AG20443 (cell line): Measurements from ENCODE around the gene SEMA5A.

Experiments
- DNase-seq: peaks from one replicate; pipeline ENCODE4 v3.0.0; 2012; ENCODE audit warnings: low spot score, mixed read lengths

The SEMA5A gene

DNA sequence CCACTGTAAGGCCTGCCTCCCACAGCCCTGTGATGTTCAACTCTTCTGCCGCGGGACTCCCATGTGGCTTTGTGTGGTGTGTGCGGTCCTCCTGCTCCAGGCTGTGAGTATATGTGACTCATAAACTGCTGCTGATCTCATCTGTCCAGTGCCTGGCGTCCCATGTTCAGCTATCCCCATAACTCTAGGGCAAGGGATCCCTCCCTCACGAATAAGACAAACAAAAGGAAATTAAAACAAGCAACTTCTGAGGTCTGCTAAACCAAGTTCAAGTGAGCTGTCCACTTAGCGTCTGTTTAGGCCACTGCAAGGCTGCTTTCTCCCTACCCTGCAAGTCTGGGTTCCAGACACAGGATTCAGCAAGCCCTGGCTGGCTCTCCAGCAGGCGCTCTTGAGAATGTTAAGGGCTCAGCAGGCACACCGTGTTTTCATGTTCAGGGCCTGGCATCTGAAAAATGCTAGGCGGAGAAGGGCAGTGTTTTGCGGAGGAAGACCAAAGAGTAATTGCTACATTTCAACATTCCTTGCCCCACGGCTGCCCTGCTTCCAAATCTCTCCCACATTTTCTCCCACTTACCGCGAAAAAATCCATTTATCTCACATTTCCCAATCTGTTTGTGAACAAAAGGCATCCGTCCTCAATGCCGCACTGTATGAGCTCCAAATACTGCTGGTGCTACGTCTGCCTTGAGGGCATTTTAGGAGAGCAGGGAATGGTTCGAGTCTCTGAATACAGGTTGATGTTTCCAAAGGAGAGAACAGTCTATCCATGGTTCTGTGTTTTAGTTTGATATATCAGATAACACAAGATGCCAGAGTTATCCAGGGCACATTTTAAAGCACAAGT is 280.2 kb downstream of the SEMA5A start:
- DNase-seq = peak; percentile 88

DNA sequence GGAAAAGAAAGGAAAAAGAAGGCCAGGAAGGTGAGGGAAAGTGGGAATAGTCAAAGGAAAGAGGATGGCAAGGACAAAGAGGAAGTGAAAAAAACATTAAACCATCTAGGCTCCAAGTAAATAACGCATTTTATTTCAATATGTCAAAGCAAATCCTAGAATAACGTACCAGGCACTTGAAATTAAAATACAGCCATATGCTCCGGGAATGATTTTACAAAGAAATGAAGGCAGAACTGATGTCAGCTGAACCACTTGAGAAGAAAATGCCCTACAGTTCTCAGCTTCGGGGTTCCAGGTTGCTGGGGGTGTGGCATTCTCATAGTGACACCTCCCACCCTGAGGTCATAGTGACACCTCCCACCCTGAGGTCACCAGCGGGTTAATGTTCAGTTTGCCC is 281.6 kb downstream of the SEMA5A start:
- DNase-seq = no peak

DNA sequence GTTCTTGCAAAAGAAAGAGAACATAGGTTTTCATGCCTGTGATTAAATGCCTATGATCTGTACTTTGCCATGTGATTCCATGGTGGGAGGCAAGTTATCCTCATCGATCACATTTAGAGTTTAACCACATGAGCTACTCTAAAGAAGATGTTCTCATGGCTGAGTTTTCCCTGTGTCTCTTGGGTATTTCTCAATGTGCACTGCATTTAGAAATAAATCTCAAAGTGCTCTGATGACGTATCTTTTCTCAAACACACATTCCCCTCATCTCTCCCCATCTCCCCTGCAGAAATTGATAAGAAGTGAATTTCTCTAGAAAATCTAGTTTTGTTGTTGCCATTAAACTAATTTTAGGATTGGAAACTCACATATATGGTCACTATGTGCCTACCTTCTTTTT is 282.2 kb downstream of the SEMA5A start:
- DNase-seq = no peak

DNA sequence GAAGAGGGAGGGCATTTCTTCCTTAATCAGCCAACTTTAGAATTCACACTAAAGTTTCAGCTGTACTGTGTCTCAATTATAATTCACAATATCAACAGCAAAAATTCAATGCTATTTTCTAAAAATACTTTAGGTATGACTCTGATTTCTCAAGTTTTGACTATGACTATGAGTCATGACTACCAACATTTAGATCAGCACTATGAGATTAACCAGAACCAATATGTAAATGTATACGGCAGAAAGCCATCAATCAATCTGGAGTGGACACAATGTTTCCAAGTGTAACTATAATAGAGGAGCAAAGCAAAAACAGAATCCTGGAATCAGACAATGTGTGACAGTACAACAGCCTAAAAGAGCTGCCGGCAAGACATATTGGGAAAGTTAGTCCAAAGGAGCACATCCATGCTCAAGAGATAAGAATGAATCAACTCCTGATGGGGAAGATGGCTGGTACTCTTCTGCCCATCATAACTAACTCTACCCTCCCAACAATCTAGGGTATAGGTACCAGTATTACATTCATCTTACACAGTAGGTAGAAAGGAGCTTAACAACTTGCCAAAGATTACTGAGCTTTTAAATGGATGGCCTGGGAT is 294.4 kb downstream of the SEMA5A start:
- DNase-seq = peak; percentile 14

DNA sequence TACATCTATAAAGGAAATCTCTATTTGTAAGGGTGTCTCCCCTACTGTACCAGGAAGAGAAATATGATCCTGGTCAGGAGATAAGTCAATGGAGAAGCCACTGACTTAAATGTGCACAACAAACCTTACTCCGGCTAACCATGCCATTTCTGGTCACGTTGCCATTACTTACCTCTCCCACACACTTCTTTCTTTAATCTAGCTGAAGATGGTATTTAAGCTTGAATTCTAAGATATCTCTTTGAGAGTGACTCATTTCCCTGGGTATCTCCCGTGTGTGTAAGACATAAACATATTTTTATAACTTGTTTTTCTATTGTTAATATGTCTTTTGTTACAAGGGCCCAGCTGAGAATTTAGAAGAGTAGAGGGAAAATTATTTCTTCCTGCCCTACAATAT is 296.6 kb downstream of the SEMA5A start:
- no peak for DNase-seq

DNA sequence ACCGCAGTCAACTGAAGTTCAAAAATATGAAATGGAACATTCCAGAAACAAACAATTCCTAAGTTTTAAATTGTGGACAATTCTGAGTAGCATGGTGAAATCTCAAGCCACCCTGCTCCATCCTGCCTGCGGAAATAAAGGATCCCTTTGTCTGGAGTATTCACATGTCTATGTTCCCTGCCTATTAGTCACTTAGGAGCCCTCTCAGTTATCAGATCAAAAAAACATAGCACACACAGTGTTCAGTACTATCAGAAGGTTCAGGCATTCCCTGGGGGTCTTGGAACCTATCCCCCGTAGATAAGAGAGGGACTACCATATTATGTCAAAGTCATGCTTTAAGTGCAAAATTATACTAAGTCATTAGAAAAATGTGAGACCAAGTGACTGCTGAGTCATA is 300.8 kb downstream of the SEMA5A start:
- DNase-seq = no peak

DNA sequence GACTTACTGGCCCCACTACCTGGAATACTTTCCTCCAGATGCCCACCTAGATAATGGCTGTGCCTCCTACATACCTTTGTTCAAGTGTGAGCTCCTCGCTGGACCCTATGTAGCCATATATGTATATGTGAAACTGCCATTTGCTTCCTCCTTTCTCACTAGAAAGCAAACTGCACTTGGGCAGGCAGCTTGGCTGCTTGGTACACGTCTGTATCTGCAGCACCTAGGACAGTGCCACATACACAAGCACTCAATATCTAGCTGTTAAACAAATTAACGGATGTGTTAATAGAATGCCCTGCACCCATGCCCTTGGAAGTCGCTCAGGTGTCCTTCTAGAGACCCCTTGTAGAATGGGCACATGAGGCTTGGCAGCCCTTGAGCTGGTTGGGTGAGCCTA is 301.5 kb downstream of the SEMA5A start:
- no peak for DNase-seq

DNA sequence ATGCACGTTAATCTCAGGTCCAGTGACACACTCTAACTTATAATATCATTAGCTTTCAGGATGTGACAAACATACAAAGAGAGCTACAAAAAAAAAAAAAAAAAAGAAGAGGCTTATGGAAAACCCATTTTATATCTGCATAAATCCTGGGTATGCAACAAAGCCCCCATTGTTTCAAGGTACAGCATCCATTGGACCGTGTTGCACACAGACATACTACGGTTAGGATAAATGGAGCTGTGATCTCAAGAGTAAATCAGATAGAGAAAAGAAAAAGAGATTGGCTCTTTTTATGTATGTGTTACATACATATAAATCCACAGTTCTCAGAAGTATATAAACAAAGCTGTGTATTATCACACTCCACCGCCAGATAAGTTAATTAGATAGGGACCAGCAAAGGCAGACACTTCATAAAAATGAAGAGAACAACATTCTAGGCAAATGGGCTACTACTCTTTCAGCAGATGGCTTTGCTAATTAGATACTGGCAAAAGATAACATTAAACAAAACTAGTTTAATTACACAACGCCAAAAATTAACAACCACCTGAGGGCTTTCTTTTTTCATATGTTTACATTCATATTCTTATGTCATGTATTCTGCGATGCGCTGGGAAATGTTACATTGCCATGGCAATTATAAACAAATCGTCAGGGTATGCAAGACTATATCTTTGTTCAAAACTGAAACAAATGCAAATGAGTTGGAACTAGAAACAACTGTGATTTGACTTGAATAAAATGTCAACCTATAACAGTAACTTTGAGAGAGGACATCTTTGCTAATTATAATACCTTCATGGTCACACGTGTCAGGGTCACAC is 304.2 kb downstream of the SEMA5A start:
- no peak for DNase-seq

DNA sequence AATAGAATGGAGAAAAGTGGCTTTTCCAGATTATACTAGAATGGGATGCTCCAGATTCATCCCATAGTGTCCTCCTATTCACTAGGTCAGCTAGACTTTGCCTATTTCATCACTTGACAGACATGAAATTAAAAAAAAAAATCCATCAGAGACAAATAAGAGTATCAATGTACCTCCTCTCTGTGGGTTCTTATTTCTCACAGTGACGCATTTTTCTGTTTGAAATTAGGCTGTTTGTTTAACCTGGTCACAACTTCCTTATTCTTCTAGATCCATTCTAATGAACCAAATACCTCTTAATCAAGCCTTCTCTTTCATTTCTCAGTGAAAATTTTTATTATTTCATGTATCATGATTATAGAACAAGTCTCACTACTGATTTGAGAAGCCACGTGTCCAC is 305.4 kb downstream of the SEMA5A start:
- no peak for DNase-seq

DNA sequence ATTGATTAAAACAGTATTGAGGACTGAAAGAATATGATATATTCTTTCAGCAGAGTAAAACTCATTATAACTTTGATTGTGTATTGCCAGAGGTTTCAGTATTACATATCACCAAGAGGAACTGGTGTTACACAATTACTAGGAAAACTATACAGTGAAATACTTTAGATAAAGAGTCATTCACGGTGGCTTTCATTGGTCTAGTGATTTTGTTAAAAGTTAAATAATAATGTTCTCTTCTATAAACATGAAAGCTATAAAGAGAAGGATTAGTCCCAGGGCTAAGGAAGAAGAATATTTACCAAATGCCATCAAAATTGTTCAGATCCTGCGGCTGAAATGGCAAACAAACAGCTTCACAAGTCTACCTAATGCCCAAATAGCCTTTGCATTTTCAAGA is 306.2 kb downstream of the SEMA5A start:
- no peak for DNase-seq

DNA sequence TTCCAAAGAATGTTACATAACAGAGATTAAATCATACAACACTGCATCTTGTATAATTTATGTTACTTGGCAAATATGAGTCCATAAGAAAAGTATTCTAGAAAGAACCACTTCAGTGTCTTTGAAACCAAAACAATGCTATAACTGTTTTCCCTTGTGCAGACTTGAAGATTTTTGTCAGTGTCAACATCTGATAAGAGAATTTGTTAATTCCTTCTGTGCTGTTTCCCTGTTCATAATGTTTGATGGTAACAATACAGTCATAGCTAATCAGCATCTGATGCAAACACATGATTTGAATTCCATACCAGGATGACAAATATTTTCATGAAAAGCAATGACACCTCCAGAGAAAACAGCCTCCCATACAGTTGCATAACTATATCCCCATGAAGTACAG is 306.8 kb downstream of the SEMA5A start:
- peak; percentile 25 for DNase-seq

DNA sequence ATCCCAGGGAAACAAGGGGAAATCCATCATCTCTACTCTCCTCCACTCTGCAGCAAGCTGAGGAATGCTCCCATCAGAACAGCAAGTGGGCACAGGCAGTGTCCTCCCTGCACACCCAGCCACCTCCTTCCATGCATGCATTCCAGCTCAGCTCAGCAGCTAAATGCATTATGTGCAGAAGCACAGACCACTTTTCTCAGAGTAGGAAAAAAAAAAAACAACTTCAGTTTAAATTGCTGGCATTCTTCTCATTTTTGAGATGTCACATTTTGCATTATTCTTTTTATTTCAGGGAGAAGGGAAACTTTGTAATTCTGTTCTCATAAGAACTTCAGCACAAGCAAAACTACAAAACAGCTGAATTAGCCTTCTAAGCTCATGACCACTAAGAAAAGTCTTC is 312.2 kb downstream of the SEMA5A start:
- peak; percentile 37 for DNase-seq

DNA sequence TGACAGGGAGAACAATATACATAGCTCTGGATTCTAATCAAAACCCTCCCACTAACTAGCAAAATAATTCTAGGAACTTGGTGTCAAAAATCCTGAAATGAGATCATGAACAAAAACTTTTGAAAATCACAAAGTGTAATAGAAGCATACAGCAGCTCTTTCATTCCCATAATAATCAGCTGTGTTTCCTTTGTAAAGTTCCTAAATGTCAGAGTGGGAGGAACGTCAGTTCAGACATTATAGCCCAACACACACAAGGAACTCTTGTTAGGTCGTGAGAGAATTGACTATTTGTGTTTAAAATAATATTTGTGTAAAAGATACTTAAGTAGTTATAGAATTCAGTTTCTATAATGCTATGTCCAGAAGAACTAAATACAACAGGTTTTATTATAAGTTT is 312.8 kb downstream of the SEMA5A start:
- DNase-seq = no peak

DNA sequence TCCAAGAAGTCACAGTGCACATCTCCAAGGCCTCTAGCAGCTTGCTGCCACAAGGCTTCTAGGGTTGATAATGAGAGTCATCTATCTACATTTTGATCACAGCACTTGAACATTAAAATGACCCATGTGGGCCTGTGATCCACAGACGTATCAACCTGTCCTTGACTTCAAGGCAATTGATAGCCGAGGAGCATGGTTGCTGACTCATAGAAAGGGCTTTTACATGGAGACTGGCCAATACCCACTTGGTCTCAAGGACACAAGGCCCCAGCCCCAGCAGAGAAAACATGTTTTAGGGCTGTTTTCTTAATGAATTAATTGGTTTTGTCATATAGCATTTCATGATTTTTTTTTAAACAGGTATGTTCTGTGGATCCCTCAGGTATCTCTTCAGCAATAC is 314.0 kb downstream of the SEMA5A start:
- no peak for DNase-seq

DNA sequence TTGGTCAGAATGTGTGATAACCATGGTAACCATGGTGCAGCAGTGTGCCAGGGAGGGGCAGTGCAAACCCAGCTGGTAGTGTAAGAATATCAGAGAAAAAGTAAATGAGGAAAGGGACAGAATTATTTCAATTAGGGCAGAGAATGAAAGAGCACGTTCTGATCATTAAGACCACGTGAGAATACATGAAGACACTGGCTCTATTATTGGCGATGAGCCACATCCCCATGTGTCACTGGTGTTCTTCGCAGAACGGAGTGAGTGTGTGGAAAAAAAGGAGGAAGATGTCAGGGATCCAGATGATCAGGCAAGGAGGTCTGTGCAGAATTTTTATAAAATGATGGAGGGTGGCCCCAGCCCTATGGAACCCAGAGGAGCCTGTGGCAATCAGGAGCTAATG is 315.5 kb downstream of the SEMA5A start:
- DNase-seq = no peak

DNA sequence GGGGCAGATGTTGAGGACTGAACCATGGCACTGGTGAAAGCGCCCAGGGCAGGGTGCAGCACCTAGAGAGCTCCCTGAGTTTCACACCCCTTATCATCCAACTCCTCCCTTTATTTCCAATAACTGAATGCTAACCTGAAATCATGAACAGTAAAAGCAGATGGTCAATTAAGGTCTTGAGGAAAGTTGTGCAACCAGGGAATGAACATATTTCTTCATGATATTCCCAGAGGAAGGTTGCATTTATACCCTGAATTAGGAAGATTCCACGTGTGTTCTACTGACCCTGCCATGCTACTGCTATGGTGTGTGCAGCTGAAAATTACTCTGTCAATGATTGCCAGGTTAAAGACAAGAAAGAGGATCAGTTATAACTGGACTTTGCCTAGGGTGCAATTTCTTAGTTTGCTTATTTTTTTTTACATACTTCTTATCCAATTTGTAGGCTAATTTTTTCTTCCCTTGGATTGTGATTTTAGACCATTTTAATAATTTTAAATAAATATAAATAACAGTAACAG is 319.8 kb downstream of the SEMA5A start:
- DNase-seq = no peak

DNA sequence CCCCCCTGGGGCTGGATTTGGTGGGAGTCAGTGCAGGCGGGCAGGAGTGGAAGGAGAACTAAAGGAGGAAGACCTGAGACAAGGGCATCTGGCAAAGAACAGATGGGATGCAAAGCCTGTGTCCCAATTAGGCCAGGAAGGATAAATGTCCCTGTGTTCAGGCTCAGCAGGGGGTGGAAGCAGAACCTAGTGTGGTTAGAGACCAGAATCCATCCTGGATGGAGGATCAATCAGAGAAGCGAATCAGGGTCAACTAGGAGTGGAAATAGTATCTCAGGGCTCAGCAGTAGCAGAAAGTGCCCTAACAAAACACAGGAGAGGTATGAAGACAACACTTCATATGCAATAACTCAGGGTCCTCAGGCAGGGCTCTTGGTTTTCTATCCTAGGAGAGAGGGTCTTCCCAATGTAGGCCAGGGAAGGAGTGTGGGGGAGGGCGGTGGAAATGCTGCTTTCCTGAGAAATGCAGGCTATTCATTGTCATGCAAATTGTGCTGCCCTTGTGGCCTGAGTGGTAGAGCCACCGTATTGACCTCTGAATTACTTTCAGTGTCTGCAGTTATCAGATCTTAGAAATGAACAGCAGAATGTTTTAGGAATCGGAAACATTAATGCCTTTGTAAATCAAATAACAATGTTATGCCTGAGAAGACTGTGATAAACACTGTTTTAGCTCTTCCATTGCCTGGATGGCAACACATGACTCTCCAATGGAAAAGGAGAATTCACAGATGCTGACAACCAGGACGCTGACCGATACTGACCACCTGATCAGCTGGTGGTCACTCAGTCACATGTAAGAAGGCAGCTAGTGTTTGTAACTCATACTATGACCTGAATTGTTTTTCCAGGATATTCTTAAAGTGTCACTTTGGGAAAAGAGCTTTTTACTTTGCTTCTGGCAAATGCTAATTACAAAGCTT is 323.6 kb downstream of the SEMA5A start:
- no peak for DNase-seq

DNA sequence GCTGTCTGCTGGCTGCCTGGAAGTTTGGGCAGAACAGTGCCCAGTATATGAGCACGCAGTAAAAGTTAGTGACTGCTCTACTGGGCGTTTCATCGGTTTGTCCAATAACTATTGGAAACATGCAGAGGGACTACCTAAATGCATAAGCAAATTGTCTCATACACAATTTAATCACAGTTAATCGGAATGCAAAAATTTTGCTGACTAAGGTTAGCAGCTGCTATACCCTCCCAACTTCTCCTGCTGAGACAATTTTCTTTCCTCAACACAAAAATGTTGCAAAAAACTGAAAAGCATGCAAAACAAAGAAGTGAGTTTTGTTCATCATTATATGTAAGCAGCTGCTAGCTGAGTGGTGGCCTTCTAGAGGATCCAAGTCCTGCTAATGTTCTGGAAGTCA is 327.5 kb downstream of the SEMA5A start:
- no peak for DNase-seq

DNA sequence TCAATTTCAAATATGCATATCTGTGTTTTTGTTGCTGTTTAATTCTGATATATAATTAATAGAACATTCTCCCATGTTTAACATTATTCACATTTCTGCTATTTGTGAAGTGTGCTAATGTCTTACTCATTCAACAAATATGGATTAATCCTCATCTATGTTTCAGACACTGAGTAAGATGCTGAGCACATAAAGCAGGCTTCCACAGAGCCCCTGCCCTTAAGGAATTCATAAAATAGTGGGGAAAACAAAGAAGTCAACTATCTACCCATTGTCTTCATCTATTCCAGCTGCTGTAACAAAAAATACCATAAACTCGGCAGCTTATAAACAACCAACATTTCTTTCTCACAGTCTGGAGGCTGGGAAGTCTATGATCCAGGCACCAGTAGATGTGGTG is 333.3 kb downstream of the SEMA5A start:
- no peak for DNase-seq

DNA sequence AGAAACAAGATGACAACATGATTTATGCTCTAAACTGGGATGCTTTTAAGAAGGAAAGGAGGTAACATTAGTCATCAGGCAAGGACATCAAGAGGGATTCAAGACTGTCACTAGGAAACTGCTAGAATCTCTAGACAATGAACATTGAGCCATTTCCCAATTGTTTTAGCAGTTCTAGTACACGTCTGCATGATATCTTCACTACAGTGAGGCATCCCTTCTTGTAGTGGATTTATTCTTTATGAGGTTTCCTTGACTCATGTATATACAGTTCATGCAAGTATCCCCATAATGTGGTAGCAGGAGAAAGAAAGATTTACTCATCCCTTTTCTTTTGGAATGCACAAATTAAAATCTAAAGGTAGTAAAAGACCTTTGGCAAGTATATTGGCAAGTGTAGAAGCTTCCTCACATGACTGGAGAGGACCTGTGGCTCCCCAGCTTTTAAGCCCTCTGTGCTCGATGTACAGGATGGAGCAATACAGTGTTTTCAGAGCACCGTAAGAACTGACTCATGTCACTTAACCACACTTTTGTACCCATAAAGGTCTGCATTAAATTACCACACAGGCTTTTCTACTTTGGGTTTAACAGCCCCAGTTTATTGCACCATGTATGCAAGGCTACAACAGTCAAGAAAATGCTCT is 335.9 kb downstream of the SEMA5A start:
- no peak for DNase-seq

DNA sequence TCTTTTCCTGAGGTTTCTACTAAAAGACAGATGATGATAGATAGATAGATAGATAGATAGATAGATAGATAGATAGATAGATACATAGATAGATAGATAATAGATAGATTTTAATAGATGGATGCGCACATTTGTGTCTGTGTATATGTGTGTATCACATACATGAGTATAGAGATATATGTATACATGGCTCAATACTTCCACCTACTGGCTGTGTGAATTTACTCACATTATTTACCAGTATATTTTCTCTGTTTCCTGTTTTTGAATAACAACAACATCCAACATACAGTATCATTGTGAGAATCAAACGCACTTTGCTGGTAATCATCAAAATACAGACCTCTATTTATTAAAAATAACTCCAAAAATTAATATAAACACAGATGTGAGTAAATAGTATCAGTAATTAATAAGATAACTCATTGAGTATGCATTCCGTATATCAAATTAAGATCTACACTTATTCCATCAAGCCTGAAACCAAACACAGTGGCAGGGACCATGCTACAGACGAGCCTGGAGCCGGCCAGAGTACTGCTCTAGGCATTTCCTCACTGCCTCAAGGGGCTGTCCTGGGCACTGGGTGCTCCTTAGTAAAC is 338.0 kb downstream of the SEMA5A start:
- DNase-seq = no peak
